GM13976 (cell line): ENCODE data around the gene SLC35D1.

Experiments used
- DNase-seq: peaks from one replicate; pipeline ENCODE4 v3.0.0; 2012; ENCODE audit warnings: low spot score
- CTCF ChIP-seq: IDR thresholded peaks from 2 replicates; pipeline ENCODE4 v1.5.1; 2012; ENCODE audit warnings: borderline replicate concordance, mild to moderate bottlenecking; ENCODE audit not compliant: insufficient read depth; ENCODE audit errors: extremely low read depth, missing control alignments, control extremely low read depth
- in situ Hi-C: fragments of 300-500 bp; cut with MboI; formaldehyde crosslinking; loops from one replicate; pipeline ENCODE4 v1.12.0; 2022; ENCODE audit warnings: low sequenced_read_pairs, mixed read lengths, inconsistent platforms; ENCODE audit not compliant: unreplicated experiment

SLC35D1 gene

DNA sequence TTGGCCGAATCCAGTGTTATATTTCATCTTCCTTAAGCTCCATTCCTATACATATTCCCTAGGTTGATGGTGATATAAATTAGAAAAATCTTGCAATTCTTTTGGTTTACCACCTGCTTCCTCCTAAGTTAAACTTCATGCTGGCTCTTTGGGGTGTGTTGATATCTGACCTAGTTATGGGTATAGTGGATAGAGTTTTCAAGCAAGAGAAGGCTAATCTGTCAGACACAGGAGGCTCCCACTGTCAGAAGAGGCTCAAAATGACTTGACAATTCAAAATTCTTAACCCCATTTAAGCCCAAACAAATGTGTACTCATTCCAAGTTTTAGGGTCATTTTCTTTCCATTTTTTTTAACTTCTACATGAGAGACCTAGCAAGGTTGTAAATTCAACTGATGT lies 8.5 kb upstream of the SLC35D1 start:
- in situ Hi-C loops: no loop called here
- TF ChIP-seq CTCF: no peak
- DNase-seq: no peak

DNA sequence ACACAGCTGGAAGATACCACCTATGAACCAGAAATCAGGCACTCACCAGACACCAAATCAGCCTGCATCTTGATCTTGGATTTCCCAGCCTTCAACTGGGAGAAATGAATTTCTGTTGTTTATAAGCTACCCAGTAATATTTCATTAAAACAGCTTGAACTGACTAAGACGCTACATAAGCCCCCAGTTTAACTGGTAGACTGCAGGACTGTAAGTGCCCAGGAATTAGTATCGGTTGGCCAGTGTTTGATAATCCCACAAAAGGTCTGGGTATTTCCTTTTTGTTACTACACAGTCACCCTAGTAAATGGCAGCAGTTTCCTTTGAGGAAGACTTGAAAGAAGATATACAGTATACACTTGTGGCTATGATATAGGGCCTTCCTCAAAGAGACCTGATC lies 7.3 kb upstream of the SLC35D1 start:
- no peak for TF ChIP-seq CTCF
- no peak for DNase-seq
- in situ Hi-C loops: no loop called here

GRCh38 chr1:67060811-67061218 lies 6.9 kb upstream of the SLC35D1 start:
- no peak for TF ChIP-seq CTCF
- DNase-seq: no peak
- in situ Hi-C loops: no loop called here

- no peak for DNase-seq
- in situ Hi-C loops: no loop called here
- no peak for TF ChIP-seq CTCF
Measured at GRCh38 chr1:67059346-67059745, 5.4 kb upstream of the SLC35D1 start.

DNA sequence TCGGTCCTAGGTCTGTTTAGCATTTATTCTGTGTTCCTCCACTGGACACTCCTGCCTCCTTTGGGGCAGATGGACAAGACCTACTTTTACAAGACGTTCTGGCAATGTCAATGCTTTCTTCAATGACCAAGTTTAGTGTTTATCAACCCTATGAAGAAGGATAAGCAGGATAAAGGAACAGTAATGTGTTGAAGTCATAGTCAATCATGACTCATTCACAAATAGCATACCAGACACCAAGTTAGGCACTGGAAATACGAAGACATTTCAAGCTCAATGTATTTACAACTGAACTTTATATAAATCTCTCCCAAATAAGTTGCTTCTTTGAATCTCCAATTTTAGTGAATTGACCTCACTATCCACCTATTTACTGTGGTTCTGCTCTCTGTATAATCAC lies 4.8 kb upstream of the SLC35D1 start:
- in situ Hi-C loops: no loop called here
- no peak for TF ChIP-seq CTCF
- no peak for DNase-seq

DNA sequence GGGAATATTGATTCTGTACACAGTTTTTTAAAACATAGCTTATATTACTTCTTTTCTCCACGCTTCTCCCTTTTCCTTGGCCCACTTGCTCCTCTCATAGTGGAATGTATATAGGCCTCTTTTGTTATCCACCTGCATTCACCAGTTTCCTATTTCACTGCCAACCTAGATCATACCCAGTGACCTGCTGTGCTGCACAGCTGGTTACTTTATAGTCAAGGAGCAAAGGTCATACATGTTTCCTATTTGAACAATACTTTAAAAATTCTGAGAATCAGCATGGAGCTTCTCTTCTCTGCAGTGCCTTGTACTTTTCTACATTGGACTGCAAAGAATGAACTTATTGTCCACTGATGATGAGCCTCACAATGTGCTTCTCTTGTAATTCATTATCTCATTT lies 4.3 kb upstream of the SLC35D1 start:
- DNase-seq: no peak
- TF ChIP-seq CTCF: no peak
- in situ Hi-C loops: no loop called here

- in situ Hi-C loops: no loop called here
Measured at GRCh38 chr1:67053535-67053784, 488 bp downstream of the SLC35D1 start.

More at GRCh38 chr1:67053535-67053784, 488 bp downstream of the SLC35D1 start:
- no peak for TF ChIP-seq CTCF
- DNase-seq: no peak
